ENCODE data around the gene RXRG. TPM values are rescaled to one million over a fixed set of nuclear protein-coding genes. Genes with fewer than 3 reads are reported as not detected.

RXRG gene
- total RNA-seq, 1 experiment from 2014 or later: not detected

- RAD21 ChIA-PET (ENCODE audit: low non-redundant PET in 1 of 2, low total read pairs in 2 of 2, uncharacterized antibody in 2 of 2, unreplicated experiment in 2 of 2): no interaction called here
- H3K36me3 ChIP-seq (ENCODE audit: control insufficient read depth in 1 of 2, insufficient read depth in 2 of 2, low read length in 2 of 2): no peaks in the 10 kb centered on the region
- H3K79me2 ChIP-seq (ENCODE audit: insufficient read depth, low read length): no peaks in the 10 kb centered on the region
- CTCF ChIA-PET: no interaction called here
- no peaks in the 10 kb centered on the region for H4K20me1 ChIP-seq (ENCODE audit: insufficient read depth)
- peaks cover 22% of the 10 kb centered on the region for H3K27me3 ChIP-seq (ENCODE audit: insufficient read depth, low read length)
- BruUV-seq (replicated peaks): no TSS peak
- no peak overlapping the region for H3K4me3 ChIP-seq (replicated peaks in 1 of 2; ENCODE audit: low read depth in 1 of 2, low read length in 2 of 2)
- TF ChIP-seq ZFX (IDR thresholded peaks at IDR 0.05) (no peak), POLR2A (IDR thresholded peaks at IDR 0.05; ENCODE audit: borderline replicate concordance, extremely low read depth, insufficient read depth, insufficient read length) (no peak), RAD21 (IDR thresholded peaks at IDR 0.05; ENCODE audit: low read depth) (no peak), JUND (IDR thresholded peaks at IDR 0.05) (no peak), CEBPB (IDR thresholded peaks at IDR 0.05; ENCODE audit: low read depth) (no peak), ELF1 (IDR thresholded peaks at IDR 0.05; ENCODE audit: borderline replicate concordance, low read depth) (no peak), TCF7L2 (IDR thresholded peaks at IDR 0.05; ENCODE audit: borderline replicate concordance, extremely low read depth, insufficient read depth, insufficient read length) (no peak), FOSL1 (IDR thresholded peaks at IDR 0.05; ENCODE audit: low read depth) (no peak), YY1 (IDR thresholded peaks at IDR 0.05; ENCODE audit: extremely low read depth, insufficient replicate concordance, low read depth, low read length) (no peak), SRF (IDR thresholded peaks at IDR 0.05; ENCODE audit: low read depth) (no peak)
- no peak for DNase-seq (ENCODE audit: low read depth, low spot score)
- H3K4me2 ChIP-seq (ENCODE audit: low read length): no peak overlapping the region
- H3K4me1 ChIP-seq (ENCODE audit: control insufficient read depth in 1 of 2, insufficient read depth in 2 of 2, low read length in 2 of 2): peaks cover 0 to 5% of the 10 kb centered on the region in 2 experiments; a peak in 2 of 4 replicates
- POLR2A ChIA-PET: no interaction called here
- no peak overlapping the region for H3K9ac ChIP-seq (ENCODE audit: low read length)
- no peaks in the 10 kb centered on the region for H3K9me2 ChIP-seq (ENCODE audit: insufficient read depth)
- intact Hi-C loops (cut with micrococcal nuclease): no loop called here
- H3K9me3 ChIP-seq (ENCODE audit: control insufficient read depth in 1 of 2, insufficient read depth in 1 of 2, low read depth in 1 of 2, low read length in 2 of 2): no peaks in the 10 kb centered on the region
- ATAC-seq: no peak
- no peak overlapping the region for H2AFZ ChIP-seq (ENCODE audit: low read depth, low read length, poor library complexity, severe bottlenecking)
- H3K27ac ChIP-seq (ENCODE audit: low read depth, low read length): no peak overlapping the region
Measured at GRCh38 chr1:165484532-165484931, 39.6 kb upstream of the RXRG start.

GRCh38 chr1:165483412-165483811 lies 38.5 kb upstream of the RXRG start:
- Histone ChIP-seq H3K9me3 (ENCODE audit: control insufficient read depth in 1 of 2, insufficient read depth in 1 of 2, low read depth in 1 of 2, low read length in 2 of 2) (no peaks in the 10 kb centered on the region), H3K27me3 (ENCODE audit: insufficient read depth, low read length) (peaks cover 22% of the 10 kb centered on the region), H3K27ac (ENCODE audit: low read depth, low read length) (no peak overlapping the region), H3K36me3 (ENCODE audit: control insufficient read depth in 1 of 2, insufficient read depth in 2 of 2, low read length in 2 of 2) (no peaks in the 10 kb centered on the region), H3K9ac (ENCODE audit: low read length) (no peak overlapping the region), H3K9me2 (ENCODE audit: insufficient read depth) (no peaks in the 10 kb centered on the region), H3K79me2 (ENCODE audit: insufficient read depth, low read length) (no peaks in the 10 kb centered on the region), H3K4me1 (ENCODE audit: control insufficient read depth in 1 of 2, insufficient read depth in 2 of 2, low read length in 2 of 2) (peaks cover 0 to 5% of the 10 kb centered on the region in 2 experiments; a peak in 2 of 4 replicates), H3K4me2 (ENCODE audit: low read length) (no peak overlapping the region), H3K4me3 (replicated peaks in 1 of 2; ENCODE audit: low read depth in 1 of 2, low read length in 2 of 2) (no peak overlapping the region), H2AFZ (ENCODE audit: low read depth, low read length, poor library complexity, severe bottlenecking) (no peak overlapping the region), H4K20me1 (ENCODE audit: insufficient read depth) (no peaks in the 10 kb centered on the region)
- ChIA-PET RAD21 (ENCODE audit: low non-redundant PET in 1 of 2, low total read pairs in 2 of 2, uncharacterized antibody in 2 of 2, unreplicated experiment in 2 of 2) (no interaction called here), POLR2A (no interaction called here), CTCF (no interaction called here)
- intact Hi-C loops (cut with micrococcal nuclease): no loop called here
- ATAC-seq: no peak
- no peak for DNase-seq (ENCODE audit: low read depth, low spot score)
- BruUV-seq (replicated peaks): no TSS peak
- TF ChIP-seq POLR2AphosphoS5 (IDR thresholded peaks at IDR 0.05; ENCODE audit: low read depth, low read length) (no peak), ZBTB33 (IDR thresholded peaks at IDR 0.05; ENCODE audit: extremely low read depth, insufficient replicate concordance, low read length) (no peak), FOSL1 (IDR thresholded peaks at IDR 0.05; ENCODE audit: low read depth) (no peak), RAD21 (IDR thresholded peaks at IDR 0.05; ENCODE audit: low read depth) (no peak), TCF7L2 (IDR thresholded peaks at IDR 0.05; ENCODE audit: borderline replicate concordance, extremely low read depth, insufficient read depth, insufficient read length) (no peak), YY1 (IDR thresholded peaks at IDR 0.05; ENCODE audit: extremely low read depth, insufficient replicate concordance, low read depth, low read length) (no peak), SRF (IDR thresholded peaks at IDR 0.05; ENCODE audit: low read depth) (no peak), ELF1 (IDR thresholded peaks at IDR 0.05; ENCODE audit: borderline replicate concordance, low read depth) (no peak), EZH2phosphoT487 (IDR thresholded peaks at IDR 0.05; ENCODE audit: borderline replicate concordance) (no peak), ZNF274 (IDR thresholded peaks at IDR 0.05; ENCODE audit: low read depth, low read length) (no peak), SIN3A (IDR thresholded peaks at IDR 0.05; ENCODE audit: low read depth) (no peak), EZH2 (IDR thresholded peaks at IDR 0.05) (no peak), ATF3 (IDR thresholded peaks at IDR 0.05) (no peak), SP1 (IDR thresholded peaks at IDR 0.05; ENCODE audit: low read depth) (no peak), CEBPB (IDR thresholded peaks at IDR 0.05; ENCODE audit: low read depth) (no peak), CBX3 (IDR thresholded peaks at IDR 0.05; ENCODE audit: low read depth) (no peak)

Data from HCT116 (cell line).